GM18498 (cell line): ENCODE data around the gene RBM33.
A peak's percentile ranks its signal among the peaks of the same experiment; 100 is the strongest.

Experiments
- ATAC-seq: cut with Tn5 transposase; IDR thresholded peaks from one replicate; pipeline ENCODE4 v1.9.1; 2021; ENCODE audit warnings: mild to moderate bottlenecking, moderate library complexity; ENCODE audit not compliant: unreplicated experiment

The RBM33 gene

DNA sequence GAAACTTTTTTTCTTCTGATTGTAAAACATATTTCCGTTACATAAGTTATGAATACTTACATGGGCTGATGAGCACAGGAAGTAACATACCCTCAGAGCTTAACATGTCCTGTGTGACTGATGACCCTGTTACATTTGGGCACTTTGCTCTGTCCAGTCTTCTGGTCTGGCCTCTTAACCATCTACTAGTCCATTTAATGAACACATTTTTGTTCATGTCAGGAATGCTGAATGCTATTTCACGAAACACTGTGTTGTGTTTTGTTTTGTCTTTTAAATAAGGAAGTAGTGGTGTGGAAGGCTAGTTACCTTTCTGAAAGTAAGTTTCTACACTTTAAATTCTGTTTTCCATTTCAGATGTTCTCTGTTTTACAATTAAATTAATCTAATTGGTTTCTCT, 77.7 kb downstream of the RBM33 start:
- ATAC-seq: peak; percentile 58

GRCh38 chr7:155722936-155723335, 78.5 kb downstream of the RBM33 start:
- no peak for ATAC-seq

DNA sequence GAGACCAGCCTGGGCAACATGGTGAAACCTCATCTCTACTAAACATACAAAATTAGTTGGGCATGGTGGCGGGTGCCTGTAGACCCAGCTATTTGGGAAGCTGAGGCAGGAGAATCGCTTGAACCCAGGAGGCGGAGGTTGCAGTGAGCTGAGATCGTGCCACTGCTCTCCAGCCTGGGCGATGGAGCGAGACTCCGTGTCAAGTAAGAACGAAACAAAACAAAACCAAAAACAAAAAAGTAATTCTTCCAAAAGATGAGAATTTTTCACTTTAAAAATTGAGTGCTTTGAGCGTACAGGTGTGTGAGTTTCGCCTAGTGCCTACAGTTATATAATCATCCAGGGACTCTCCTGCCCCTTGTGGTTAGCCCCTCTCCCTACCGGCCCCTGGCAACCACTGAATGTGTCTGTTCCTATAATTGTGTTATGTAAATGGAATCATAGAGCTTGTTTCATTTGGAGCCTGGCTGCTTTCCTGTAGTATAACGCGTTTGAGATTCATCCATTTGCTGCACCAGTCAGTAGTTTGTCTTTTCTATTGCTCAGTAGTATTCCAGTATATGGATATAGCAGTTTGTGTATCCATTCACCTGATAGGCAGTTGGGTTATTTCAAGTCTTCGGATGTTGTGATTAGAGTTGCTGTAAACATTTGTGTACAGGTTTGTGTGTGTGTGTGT, 80.0 kb downstream of the RBM33 start:
- peak; percentile 51 for ATAC-seq

- no peak for ATAC-seq
Measured at GRCh38 chr7:155725006-155725355, 80.5 kb downstream of the RBM33 start.

DNA sequence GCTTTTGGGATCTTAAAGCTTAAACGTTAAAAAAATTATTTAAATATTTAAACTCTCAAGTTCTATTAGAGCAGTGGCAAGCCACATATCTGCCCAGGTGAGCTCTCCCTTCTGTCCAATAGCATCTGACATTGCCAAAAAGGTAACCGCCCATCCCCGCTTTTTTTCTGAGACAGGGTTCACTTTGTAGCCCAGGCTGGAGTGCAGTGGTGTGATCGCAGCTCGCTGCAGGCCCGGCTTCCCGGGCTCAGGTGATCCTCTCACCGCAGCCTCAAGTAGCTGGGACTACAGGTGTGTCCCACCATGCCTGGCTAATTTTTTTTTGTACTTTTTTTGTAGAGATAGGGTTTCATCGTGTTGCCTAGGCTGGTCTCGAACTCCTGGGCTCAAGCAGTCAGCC, 83.2 kb downstream of the RBM33 start:
- no peak for ATAC-seq

DNA sequence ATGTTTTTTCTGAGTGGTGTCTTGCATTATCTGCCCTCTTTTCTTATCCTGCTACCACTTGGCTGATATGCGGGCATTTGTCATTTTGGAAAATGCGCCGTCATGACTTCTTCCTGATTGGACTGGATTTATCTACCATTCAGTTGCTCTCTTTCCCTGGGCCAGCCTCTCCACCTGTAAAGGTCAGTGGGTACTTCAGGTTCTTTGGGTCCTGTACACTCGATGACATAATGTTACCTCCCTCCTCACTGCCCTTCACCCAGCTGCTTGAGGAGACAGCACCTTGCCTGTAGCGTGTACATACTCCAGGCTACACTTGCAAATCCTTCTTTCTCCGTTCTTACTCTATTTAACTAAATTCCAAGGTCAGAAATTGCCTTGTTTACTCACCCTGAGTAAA, 83.7 kb downstream of the RBM33 start:
- no peak for ATAC-seq

DNA sequence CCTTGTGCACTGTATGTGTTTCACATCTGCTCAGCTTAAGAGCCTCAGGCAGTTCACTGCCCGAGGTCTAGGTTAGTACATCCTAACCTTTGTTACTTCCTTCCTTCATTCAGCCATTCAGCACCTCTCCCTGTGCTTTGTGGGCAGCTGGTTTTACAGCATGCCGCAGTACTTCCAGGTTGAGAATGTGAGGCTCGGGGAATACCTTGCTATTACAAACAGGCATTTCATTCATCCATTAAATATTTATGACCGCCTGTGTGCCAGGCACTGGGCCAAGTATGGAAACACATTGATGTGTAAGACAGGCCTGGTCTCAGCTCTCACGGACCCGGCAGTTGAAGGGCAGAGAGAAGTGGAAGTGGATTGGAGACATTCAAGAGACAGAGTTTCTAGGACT, 85.4 kb downstream of the RBM33 start:
- ATAC-seq: no peak

GRCh38 chr7:155731380-155731779, 86.9 kb downstream of the RBM33 start:
- ATAC-seq: no peak

GRCh38 chr7:155731871-155732270, 87.4 kb downstream of the RBM33 start:
- no peak for ATAC-seq

DNA sequence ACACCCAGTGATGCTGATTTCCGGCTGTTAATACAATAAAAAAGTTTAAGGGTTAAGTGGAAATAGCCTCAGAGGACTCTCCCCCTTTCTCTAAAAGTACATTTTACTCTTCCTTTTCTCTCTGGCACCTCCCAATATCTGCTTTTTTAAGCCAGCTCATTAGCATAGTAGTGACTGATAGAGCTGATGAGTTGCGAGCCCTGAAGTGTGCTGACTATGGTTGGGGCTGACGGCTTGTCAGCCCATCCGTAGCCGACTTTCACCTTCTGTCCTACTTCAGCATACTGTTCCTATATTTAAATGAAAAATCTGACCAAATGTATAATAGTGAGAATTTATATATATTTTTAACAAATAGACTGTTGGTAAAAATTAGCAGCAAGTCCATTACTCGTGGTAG, 87.8 kb downstream of the RBM33 start:
- peak; percentile 70 for ATAC-seq

- ATAC-seq: peak; percentile 36
Measured at GRCh38 chr7:155733582-155734444, 89.4 kb downstream of the RBM33 start.

DNA sequence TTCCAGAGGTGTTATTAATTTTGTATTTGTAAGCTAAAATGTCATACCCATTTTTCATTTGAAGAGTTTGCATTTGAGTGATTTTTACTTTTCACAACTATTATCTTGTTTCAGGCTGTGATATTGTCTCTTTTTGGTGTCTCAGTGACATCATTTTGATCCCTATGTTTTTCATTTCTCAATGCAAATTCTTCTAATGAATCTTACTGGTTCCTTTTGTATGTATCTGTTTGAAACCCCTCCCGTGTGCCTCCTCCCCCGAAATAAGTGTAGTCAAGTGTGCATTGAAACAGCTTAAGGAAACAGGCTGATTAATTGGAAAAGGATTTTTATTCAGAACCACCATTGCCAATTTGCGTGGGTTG, 90.0 kb downstream of the RBM33 start:
- no peak for ATAC-seq

- no peak for ATAC-seq
Measured at GRCh38 chr7:155735442-155736115, 91.1 kb downstream of the RBM33 start.

- no peak for ATAC-seq
Measured at GRCh38 chr7:155737590-155737989, 93.1 kb downstream of the RBM33 start.

GRCh38 chr7:155738104-155738503, 93.6 kb downstream of the RBM33 start:
- ATAC-seq: no peak

GRCh38 chr7:155738652-155739537, 94.4 kb downstream of the RBM33 start:
- no peak for ATAC-seq

- ATAC-seq: no peak
Measured at GRCh38 chr7:155739538-155740143, 95.2 kb downstream of the RBM33 start.

DNA sequence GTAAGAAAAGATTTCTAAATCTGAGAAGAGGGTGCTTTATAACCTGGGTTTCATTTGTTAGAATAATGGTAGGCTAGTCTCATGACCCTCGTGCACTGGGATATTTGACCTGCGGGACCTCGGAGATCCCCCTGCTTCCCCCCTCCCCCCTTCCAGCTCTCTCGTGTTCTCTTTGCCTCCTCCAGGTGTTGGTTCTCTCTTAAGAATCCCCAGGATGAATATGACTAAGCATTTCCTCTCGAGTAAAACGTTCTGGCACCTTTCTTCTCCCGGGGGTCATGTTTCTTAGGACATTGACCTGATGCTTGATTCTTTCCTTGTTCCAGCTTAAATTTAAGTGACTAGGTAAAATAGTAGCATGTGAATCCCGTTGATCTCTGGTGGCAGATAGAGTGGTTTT, 96.6 kb downstream of the RBM33 start:
- no peak for ATAC-seq

GRCh38 chr7:155741805-155742204, 97.3 kb downstream of the RBM33 start:
- ATAC-seq: peak; percentile 45

DNA sequence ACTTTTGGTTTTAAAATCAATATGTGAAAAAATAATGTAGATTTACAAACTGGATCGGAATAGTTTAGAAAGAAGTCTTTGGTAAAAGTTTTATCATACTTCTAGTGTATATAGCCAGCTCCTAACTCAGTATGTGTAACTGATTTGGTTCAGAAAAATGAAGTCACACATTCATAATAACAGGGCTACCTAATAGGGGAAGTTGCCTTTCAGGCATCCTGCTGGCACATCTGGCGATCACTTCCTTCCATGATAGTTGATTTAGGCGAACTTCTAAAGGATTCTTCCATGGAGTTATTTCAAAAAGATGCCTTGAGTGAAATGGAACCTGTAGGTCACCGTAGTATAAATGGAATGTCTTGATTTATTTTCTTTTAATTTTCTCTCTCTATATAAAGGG, 98.7 kb downstream of the RBM33 start:
- no peak for ATAC-seq
